Measurements from ENCODE around the gene PUS7. TPM values are rescaled to one million over a fixed set of nuclear protein-coding genes. Genes with fewer than 3 reads are reported as not detected.
"Not testable (repeated sequence)": the region's sequence is repeated elsewhere in the genome, so short reads cannot be mapped to it uniquely, and the experiment has no call there.

The PUS7 gene
- total RNA-seq, 1 donor from 2014 or later = 39.8 TPM

DNA sequence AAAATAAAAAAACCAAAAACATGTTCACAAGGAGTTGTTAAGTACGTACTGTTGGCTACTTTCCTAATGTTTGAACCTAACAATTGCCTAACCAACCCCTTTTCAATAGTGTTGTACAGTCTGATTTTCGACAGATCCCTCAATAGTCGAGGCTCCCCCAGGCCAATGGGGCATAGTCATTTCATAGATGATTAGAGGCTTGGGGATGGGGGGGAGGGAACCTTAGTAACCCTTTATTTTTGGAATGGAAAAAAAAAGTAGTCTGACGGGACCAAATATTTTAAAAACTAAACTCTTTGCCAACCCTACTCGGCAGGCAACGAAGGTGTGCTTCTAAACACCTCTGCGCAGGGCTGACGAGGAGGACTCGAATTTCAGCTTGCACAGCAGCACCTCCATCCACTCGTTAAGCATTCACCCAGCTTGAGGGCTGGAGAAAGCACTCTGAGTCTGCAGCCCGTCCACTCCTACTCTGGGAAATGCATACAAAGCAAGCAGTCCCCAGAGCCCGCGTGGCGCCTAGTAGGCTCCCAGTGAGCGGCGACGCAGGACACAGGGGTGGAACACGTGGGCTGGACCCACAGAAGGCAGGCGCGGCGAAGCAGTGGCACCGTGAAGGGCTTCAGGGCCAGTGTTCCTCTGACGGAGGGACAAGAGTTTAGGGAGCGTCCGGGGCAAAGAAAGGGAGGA lies 899 bp downstream of the PUS7 start:
- Histone ChIP-seq H3K4me3 (peak overlapping the region; percentile 87), H2AFZ (replicated peaks) (peak overlapping the region; percentile 92), H3F3A (ENCODE audit: low read depth) (peaks cover 14% of the 10 kb centered on the region), H3K9ac (peak overlapping the region; percentile 43), H3K79me2 (ENCODE audit: low read depth) (peaks cover 56% of the 10 kb centered on the region), H3K9me3 (ENCODE audit: low read depth) (no peaks in the 10 kb centered on the region), H3K27me3 (no peaks in the 10 kb centered on the region), H3K4me2 (peak overlapping the region; percentile 90), H4K20me1 (ENCODE audit: low read depth) (peaks cover 10% of the 10 kb centered on the region), H3K36me3 (no peaks in the 10 kb centered on the region), H3K27ac (peak overlapping the region; percentile 82), H3K4me1 (peaks cover 7% of the 10 kb centered on the region)
- Mint-ChIP-seq H3K27me3 (ENCODE audit: insufficient read depth, low read depth) (peaks cover 13% of the 10 kb centered on the region), H3K27ac (peak overlapping the region; percentile 81), H3K9me3 (peaks cover 3% of the 10 kb centered on the region), H3K4me3 (peak overlapping the region; percentile 97), H3K36me3 (peaks cover 7% of the 10 kb centered on the region), H3K4me1 (peaks cover 13% of the 10 kb centered on the region)
- DNase-seq (ENCODE audit: low spot score) = peak; percentile 68
- TF ChIP-seq EZH2 (IDR thresholded peaks at IDR 0.05) = no peak
- TF ChIP-seq, protein P1, sequence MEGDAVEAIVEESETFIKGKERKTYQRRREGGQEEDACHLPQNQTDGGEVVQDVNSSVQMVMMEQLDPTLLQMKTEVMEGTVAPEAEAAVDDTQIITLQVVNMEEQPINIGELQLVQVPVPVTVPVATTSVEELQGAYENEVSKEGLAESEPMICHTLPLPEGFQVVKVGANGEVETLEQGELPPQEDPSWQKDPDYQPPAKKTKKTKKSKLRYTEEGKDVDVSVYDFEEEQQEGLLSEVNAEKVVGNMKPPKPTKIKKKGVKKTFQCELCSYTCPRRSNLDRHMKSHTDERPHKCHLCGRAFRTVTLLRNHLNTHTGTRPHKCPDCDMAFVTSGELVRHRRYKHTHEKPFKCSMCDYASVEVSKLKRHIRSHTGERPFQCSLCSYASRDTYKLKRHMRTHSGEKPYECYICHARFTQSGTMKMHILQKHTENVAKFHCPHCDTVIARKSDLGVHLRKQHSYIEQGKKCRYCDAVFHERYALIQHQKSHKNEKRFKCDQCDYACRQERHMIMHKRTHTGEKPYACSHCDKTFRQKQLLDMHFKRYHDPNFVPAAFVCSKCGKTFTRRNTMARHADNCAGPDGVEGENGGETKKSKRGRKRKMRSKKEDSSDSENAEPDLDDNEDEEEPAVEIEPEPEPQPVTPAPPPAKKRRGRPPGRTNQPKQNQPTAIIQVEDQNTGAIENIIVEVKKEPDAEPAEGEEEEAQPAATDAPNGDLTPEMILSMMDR (IDR thresholded peaks at IDR 0.05) = no peak
- TF ChIP-seq EZH2phosphoT487 (IDR thresholded peaks at IDR 0.05) = no peak

DNA sequence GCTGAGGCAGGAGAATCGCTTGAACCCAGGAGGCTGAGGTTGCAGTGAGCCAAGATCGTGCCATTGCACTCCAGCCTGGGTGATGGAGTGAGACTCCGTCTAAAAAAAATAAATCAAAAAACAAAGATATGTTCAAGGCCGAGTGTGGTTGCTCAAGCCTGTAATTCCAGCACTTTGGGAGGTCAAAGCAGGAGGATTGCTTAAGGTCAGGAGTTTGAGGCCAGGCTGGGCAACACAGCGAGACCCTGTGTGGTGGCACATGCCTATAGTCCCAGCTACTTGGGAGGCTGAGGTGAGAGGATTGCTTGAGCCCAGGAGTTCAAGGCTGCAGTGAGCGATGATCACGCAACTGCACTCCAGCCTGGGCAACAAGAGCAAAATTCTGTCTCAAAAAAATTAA lies 1.5 kb downstream of the PUS7 start:
- Histone ChIP-seq H4K20me1 (ENCODE audit: low read depth) (peaks cover 10% of the 10 kb centered on the region), H3K79me2 (ENCODE audit: low read depth) (peaks cover 61% of the 10 kb centered on the region), H3K4me3 (peak overlapping the region; percentile 87), H3F3A (ENCODE audit: low read depth) (peaks cover 14% of the 10 kb centered on the region), H3K4me2 (peak overlapping the region; percentile 90)
- not testable (repeated sequence) for H3K27ac Mint-ChIP-seq; H3K4me1 ChIP-seq; H3K27ac ChIP-seq; H3K27me3 ChIP-seq; H3K36me3 Mint-ChIP-seq; H3K9me3 Mint-ChIP-seq; H3K9me3 ChIP-seq (ENCODE audit: low read depth); DNase-seq (ENCODE audit: low spot score); H2AFZ ChIP-seq (replicated peaks); H3K36me3 ChIP-seq; H3K9ac ChIP-seq
- Mint-ChIP-seq H3K4me3 (peak overlapping the region; percentile 75), H3K27me3 (ENCODE audit: insufficient read depth, low read depth) (peaks cover 13% of the 10 kb centered on the region), H3K4me1 (peaks cover 13% of the 10 kb centered on the region)

DNA sequence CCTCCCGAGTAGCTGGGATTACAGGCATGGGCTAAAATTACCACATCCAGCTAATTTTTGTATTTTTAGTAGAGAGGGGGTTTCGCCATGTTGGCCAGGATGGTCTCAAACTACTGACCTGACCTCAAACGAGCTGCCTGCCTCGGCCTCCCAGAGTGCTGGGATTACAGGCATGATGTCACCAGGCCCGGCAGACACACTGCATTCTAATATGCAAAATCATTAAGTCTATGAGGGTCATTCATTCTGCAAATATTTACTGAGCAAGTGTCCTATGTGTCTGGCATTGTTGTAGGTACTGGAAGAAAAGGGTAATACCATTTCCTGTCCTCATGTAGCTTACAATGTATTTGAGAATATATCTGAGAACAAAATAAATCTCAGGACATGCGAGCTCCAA lies 2.7 kb downstream of the PUS7 start:
- no peak overlapping the region for H3K4me3 Mint-ChIP-seq
- H3K27me3 Mint-ChIP-seq (ENCODE audit: insufficient read depth, low read depth) = peaks cover 4% of the 10 kb centered on the region
- no peak overlapping the region for H3K27ac ChIP-seq
- no peak overlapping the region for H3K27ac Mint-ChIP-seq
- H3K4me2 ChIP-seq = no peak overlapping the region
- no peaks in the 10 kb centered on the region for H3K9me3 Mint-ChIP-seq
- peaks cover 7% of the 10 kb centered on the region for H3K4me1 ChIP-seq
- H3K36me3 ChIP-seq = no peaks in the 10 kb centered on the region
- H3F3A ChIP-seq (ENCODE audit: low read depth) = peaks cover 14% of the 10 kb centered on the region
- no peak for DNase-seq (ENCODE audit: low spot score)
- no peaks in the 10 kb centered on the region for H3K9me3 ChIP-seq (ENCODE audit: low read depth)
- no peaks in the 10 kb centered on the region for H3K27me3 ChIP-seq
- no peak overlapping the region for H3K4me3 ChIP-seq
- peaks cover 13% of the 10 kb centered on the region for H3K4me1 Mint-ChIP-seq
- no peak overlapping the region for H2AFZ ChIP-seq (replicated peaks)
- peaks cover 12% of the 10 kb centered on the region for H3K36me3 Mint-ChIP-seq
- peaks cover 10% of the 10 kb centered on the region for H4K20me1 ChIP-seq (ENCODE audit: low read depth)
- TF ChIP-seq EZH2phosphoT487 (IDR thresholded peaks at IDR 0.05) (no peak), EZH2 (IDR thresholded peaks at IDR 0.05) (no peak)
- TF ChIP-seq, protein P1 (IDR thresholded peaks at IDR 0.05) = no peak
- no peak overlapping the region for H3K9ac ChIP-seq
- peaks cover 74% of the 10 kb centered on the region for H3K79me2 ChIP-seq (ENCODE audit: low read depth)

DNA sequence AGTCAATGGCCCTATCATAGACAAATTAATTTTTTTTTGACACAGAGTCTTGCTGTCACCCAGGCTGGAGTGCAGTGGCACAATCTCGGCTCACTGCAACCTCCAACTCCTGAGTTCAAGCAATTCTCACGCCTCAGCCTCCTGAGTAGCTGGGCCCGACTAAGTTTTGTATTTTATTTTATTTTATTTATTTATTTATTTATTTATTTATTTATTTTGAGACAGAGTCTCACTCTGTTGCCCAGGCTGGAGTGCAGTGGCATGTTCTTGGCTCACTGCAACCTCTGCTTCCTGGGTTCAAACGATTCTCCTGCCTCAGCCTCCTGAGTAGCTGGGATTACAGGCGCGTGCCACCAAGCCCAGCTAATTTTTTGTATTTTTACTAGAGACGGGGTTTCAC lies 6.5 kb downstream of the PUS7 start:
- H3K36me3 Mint-ChIP-seq = peaks cover 25% of the 10 kb centered on the region
- not testable (repeated sequence) for H3K4me1 ChIP-seq; H2AFZ ChIP-seq (replicated peaks); H3K27ac ChIP-seq; H3K36me3 ChIP-seq; H3K9ac ChIP-seq; H3K27ac Mint-ChIP-seq; H3K27me3 ChIP-seq; H3K9me3 Mint-ChIP-seq; DNase-seq (ENCODE audit: low spot score); H3K9me3 ChIP-seq (ENCODE audit: low read depth); H3F3A ChIP-seq (ENCODE audit: low read depth); H3K27me3 Mint-ChIP-seq (ENCODE audit: insufficient read depth, low read depth); H3K4me3 Mint-ChIP-seq; H3K4me3 ChIP-seq; H3K4me2 ChIP-seq
- Histone ChIP-seq H4K20me1 (ENCODE audit: low read depth) (peaks cover 15% of the 10 kb centered on the region), H3K79me2 (ENCODE audit: low read depth) (peaks cover 94% of the 10 kb centered on the region)
- peaks cover 11% of the 10 kb centered on the region for H3K4me1 Mint-ChIP-seq
